K562 (cell line): ENCODE measurements around the gene BBC3. TPM values are rescaled to one million over a fixed set of nuclear protein-coding genes. Genes with fewer than 3 reads are reported as not detected.

Source experiments
- BRF1 ChIP-seq: IDR thresholded peaks from 3 replicates; pipeline ENCODE4 v1.6.1; 2011; ENCODE audit warnings: borderline replicate concordance, mild to moderate bottlenecking; ENCODE audit not compliant: insufficient read length; ENCODE audit errors: extremely low read depth
- CEBPB ChIP-seq: fragments of 450-650 bp; IDR thresholded peaks from 2 replicates; pipeline ENCODE4 v1.6.1; 2016; ENCODE audit warnings: missing genetic modification characterization, missing compliant biosample characterization
- DIDO1 ChIP-seq: fragments of 450-650 bp; IDR thresholded peaks from 2 replicates; pipeline ENCODE4 v1.6.1; 2016; ENCODE audit warnings: low read depth, missing biosample characterization, missing genetic modification characterization
- EHMT2 ChIP-seq: fragments of 450-650 bp; IDR thresholded peaks from 2 replicates; pipeline ENCODE4 v1.6.1; 2018; ENCODE audit warnings: antibody characterized with exemption
- GTF2A2 ChIP-seq: IDR thresholded peaks from 2 replicates; pipeline ENCODE4 v1.6.1; 2016; ENCODE audit warnings: mild to moderate bottlenecking, missing genetic modification characterization, missing compliant biosample characterization
- GTF2E2 ChIP-seq: fragments of 200-800 bp; sonication (Bioruptor generic); IDR thresholded peaks from 2 replicates; pipeline ENCODE4 v1.6.1; 2016; ENCODE audit warnings: missing genetic modification characterization, missing compliant biosample characterization
- KDM4B ChIP-seq, 2 experiments: fragments of 450-650 bp in 1 of 2; sonication (generic) in 1 of 2; IDR thresholded peaks; 2 replicates each; pipeline ENCODE4 v1.6.1; 2016 to 2017; ENCODE audit warnings: borderline replicate concordance in 2 of 2, antibody characterized with exemption in 1 of 2, low read depth in 1 of 2, mild to moderate bottlenecking in 1 of 2
- MCM3 ChIP-seq: fragments of 450-650 bp; IDR thresholded peaks from 2 replicates; pipeline ENCODE4 v1.6.1; 2016
- MECOM ChIP-seq: fragments of 250-450 bp; sonication (Bioruptor Pico); IDR thresholded peaks from 2 replicates; pipeline ENCODE4 v1.8.0; 2022; ENCODE audit warnings: inconsistent platforms
- PPARD ChIP-seq: fragments of 250-450 bp; sonication (Bioruptor Pico); IDR thresholded peaks from 2 replicates; pipeline ENCODE4 v1.8.0; 2022; ENCODE audit warnings: inconsistent platforms, mild to moderate bottlenecking, moderate library complexity
- SP2 ChIP-seq: IDR thresholded peaks from 2 replicates; pipeline ENCODE4 v1.6.1; 2011; ENCODE audit warnings: mild to moderate bottlenecking, low read depth, low read length, moderate library complexity; ENCODE audit not compliant: poor library complexity, severe bottlenecking; ENCODE audit errors: extremely low read depth
- TFE3 ChIP-seq: fragments of 450-650 bp; formaldehyde crosslinking; IDR thresholded peaks from 2 replicates; pipeline ENCODE4 v1.4.0; 2020; ENCODE audit warnings: mild to moderate bottlenecking, mixed read lengths
- ZFP36 ChIP-seq: fragments of 150-350 bp; IDR thresholded peaks from 2 replicates; pipeline ENCODE4 v1.6.1; 2018; ENCODE audit warnings: low read length, low read depth; ENCODE audit not compliant: partially characterized antibody
- ZNF318 ChIP-seq, 2 experiments: fragments of 450-650 bp; IDR thresholded peaks; 2 replicates each; pipeline ENCODE4 v1.6.1; 2016; ENCODE audit warnings: mild to moderate bottlenecking in 2 of 2, borderline replicate concordance in 1 of 2, low read depth in 1 of 2, moderate library complexity in 1 of 2
- polyA plus RNA-seq, 8 experiments: library from polyadenylated mRNA; depleted of rRNA in 4 of 8; stranded (reverse) in 5 of 8; unstranded in 3 of 8; fragments of >200 nt; fragmentation: Nextera tagmentation in 2 of 8; fragmentation: Illumina TruSeq in 1 of 8; extraction: Ambion mirVana in 2 of 8; extraction: Trizol in 1 of 8; gene quantifications; 2 replicates each; pipeline versions ENCODE4 v1.2.1 to v1.2.3, GENCODE V29; 2011 to 2014; ENCODE audit warnings: inconsistent platforms in 1 of 8, missing spikeins in 1 of 8
- total RNA-seq, 7 experiments: library from RNA; depleted of rRNA in 6 of 7; stranded (reverse); fragments of >200 nt in 6 of 7; fragmentation: Illumina TruSeq in 2 of 7; extraction: Trizol in 2 of 7; gene quantifications; 2 replicates each; pipeline versions ENCODE4 v1.2.1 to v1.2.3, GENCODE V29; 2011 to 2021; ENCODE audit warnings: low replicate concordance in 1 of 7
- TF ChIP-seq, protein P1 (sequence below): fragments of 450-650 bp; IDR thresholded peaks from 2 replicates; pipeline ENCODE4 v1.6.1; 2016; ENCODE audit warnings: borderline replicate concordance

Gene BBC3
- total and polyA plus RNA-seq, 9 of the 15 experiments (the other 6 are each of a cell fraction or from before 2014, with no cell fraction given): 0.15 to 30.7 (median 4.8) TPM

DNA sequence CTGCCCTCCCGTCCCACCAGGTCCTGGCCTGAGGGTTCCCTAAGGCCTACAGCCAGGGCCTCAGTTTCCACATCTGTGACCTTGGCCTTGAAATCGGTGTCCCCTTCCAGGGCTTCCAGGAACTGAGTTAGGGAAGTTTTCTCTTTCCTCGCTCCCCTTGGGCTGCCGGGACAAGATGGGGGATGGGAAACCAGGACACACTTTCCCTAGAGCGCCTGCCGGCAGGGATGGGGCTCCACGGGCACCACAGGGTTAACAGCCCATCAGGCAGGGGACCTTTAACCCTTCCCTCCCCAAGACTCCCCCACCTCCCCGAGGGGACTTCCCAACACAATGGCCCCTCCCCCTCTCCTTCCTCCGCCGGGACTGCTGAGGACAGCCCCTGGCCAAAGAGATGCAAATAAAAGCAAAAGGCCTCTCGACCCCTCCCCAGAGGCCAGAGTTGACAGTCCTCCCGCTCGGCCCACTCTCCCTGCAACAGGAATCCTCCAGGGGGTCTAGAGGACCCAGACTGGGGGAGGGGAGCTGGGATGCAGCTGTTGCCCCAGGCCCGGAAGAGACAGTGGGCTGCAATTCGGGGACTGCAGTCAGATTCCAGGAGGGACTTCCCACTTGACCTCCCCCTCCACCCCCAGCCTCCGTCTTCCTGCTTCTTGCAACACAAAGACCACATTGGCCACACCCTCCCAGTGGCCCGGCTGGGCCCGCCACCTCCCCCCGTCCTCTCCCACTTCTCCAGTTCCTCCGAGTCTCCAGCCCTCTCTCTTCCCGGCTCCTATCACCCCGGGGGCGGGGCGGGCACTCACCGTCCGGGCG, 3.4 kb downstream of the BBC3 start (continued):
- no peak for TF ChIP-seq TFE3 (CRISPR knock-in tag)
- TF ChIP-seq GTF2E2 (tag): peak; percentile 24; the same call in 1 of the 2 replicates
- TF ChIP-seq, protein P1, sequence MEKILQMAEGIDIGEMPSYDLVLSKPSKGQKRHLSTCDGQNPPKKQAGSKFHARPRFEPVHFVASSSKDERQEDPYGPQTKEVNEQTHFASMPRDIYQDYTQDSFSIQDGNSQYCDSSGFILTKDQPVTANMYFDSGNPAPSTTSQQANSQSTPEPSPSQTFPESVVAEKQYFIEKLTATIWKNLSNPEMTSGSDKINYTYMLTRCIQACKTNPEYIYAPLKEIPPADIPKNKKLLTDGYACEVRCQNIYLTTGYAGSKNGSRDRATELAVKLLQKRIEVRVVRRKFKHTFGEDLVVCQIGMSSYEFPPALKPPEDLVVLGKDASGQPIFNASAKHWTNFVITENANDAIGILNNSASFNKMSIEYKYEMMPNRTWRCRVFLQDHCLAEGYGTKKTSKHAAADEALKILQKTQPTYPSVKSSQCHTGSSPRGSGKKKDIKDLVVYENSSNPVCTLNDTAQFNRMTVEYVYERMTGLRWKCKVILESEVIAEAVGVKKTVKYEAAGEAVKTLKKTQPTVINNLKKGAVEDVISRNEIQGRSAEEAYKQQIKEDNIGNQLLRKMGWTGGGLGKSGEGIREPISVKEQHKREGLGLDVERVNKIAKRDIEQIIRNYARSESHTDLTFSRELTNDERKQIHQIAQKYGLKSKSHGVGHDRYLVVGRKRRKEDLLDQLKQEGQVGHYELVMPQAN: peak; percentile 80; the same call in 1 of the 2 replicates
- no peak for TF ChIP-seq GTF2A2 (tag)
- TF ChIP-seq MECOM: no peak
- TF ChIP-seq ZFP36: peak; percentile 11
- peak; percentile 98 for TF ChIP-seq CEBPB
- no peak for TF ChIP-seq PPARD (CRISPR knock-in tag)
- TF ChIP-seq KDM4B (IDR thresholded peaks at IDR 0.05; ENCODE audit: borderline replicate concordance in 2 of 2, low read depth in 1 of 2): no peak; a peak in 2 of 4 replicates
- no peak for TF ChIP-seq DIDO1
- TF ChIP-seq EHMT2: 0 out of 2 replicates have a peak, but pooled peaks have one; percentile 19
- TF ChIP-seq MCM3: no peak
- no peak for TF ChIP-seq BRF1
- TF ChIP-seq SP2: no peak
- TF ChIP-seq ZNF318 (IDR thresholded peaks at IDR 0.05; ENCODE audit: borderline replicate concordance in 1 of 2, low read depth in 1 of 2): peak in 1 of 2 experiments; percentile 65; a peak in 2 of 4 replicates
